ENCODE results near the gene CCDC106.
A peak's percentile ranks its signal among the peaks of the same experiment; 100 is the strongest.

CCDC106 gene

DNA sequence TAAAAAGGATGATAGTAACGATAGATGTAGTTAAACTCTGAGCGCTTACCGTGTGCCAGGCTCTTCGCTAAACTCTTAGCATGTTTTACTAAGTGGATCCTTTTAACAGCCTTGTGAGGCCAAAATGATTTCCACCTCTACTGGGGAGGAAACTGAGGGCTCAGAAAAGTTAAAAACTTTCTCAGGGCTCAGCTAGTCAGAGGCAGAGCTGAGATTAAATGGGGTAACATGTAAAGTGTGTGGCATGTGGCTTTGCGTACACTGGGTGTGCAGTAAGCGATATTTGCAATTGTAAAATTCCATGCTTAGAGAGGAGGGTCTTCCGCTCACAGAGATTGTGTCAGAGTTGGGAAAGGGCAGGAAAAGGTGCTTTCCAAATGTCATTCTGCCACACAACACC lies 8.5 kb downstream of the CCDC106 start:
- DNase-seq (no peak), ATAC-seq (replicated peaks) (no peak)
- Mint-ChIP-seq H3K9me3 (no peaks in the 10 kb centered on the region), H3K4me1 (peaks cover 32 to 56% of the 10 kb centered on the region in 2 donors), H3K4me3 (peak overlapping the region; percentile 90), H3K36me3 (peaks cover 38 to 48% of the 10 kb centered on the region in 2 donors), H3K27me3 (no peaks in the 10 kb centered on the region), H3K27ac (peak overlapping the region; percentile 99)

DNA sequence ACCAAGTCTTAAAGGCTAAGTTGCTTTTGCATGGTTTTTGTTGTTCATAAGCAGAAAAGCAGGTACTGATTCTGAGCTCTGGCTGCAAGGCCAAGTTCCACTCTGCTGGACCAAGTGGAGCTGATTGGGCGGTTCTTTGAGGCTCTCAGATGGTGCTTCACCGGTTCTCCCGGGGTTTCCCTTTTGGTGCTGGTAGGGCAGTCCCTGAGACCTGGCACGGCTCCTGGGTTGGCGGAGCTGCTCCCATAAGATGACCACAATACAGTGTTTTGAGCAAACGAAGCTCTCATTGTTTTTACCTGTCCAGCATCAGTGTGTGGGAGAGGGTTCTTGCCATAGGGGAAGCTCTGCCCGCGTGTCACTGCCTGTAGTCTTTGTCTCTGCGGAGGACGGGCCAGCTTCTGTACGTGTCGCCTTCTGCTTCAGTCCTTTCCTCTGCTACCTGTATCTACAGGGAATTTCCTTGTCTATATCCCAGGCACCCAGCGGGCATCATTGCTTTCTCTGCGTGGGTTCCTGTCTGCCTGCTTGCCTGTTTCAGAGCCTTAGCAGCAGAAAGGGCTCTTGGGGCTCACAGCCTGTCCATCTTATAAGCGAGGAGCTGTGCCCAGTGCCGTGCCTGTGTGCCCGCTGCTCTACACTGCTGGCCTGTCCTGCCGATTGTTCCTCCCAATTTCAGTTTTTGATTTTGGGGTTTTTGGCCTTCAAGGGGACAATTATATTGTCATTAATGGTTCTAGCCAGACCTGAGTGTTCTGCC lies 9.2 kb downstream of the CCDC106 start:
- peak overlapping the region; percentile 31 for H3K27ac Mint-ChIP-seq
- no peak for ATAC-seq (replicated peaks)
- peak overlapping the region; percentile 90 for H3K4me3 Mint-ChIP-seq
- no peaks in the 10 kb centered on the region for H3K27me3 Mint-ChIP-seq
- no peaks in the 10 kb centered on the region for H3K9me3 Mint-ChIP-seq
- H3K4me1 Mint-ChIP-seq, result peaks cover 31 to 56% of the 10 kb centered on the region in 2 donors
- DNase-seq, result no peak
- peaks cover 37 to 48% of the 10 kb centered on the region in 2 donors for H3K36me3 Mint-ChIP-seq

DNA sequence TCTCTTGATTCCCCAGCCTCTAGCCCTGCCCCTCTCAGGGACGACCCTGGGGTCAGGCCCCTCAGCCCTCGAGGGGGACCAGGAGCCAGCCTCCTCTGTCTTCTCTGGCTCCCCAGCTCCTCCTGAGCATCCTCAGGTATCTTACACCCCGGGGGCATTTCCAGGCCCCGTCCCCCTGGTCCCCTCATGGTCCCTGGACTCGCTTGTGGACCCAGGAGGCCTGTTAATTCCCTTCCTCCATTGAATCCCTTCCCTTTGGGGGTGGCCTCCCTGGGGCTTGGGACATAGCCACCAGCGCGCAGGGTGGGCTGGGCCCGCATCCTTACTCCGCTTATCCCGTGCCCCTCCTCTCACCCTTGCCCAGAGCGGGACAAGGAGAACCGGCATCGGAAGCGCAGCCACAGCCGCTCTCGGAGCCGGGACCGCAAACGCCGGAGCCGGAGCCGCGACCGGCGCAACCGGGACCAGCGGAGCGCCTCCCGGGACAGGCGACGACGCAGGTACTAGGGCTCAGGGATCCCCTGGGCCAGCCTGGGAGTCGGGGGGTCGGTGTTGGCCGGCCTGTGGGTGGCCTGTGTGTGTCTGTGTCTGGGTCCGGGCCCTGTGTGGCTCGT lies 10.9 kb downstream of the CCDC106 start:
- Mint-ChIP-seq H3K9me3 (no peaks in the 10 kb centered on the region), H3K4me3 (peak overlapping the region; percentile 57 to 63), H3K27ac (peak overlapping the region; percentile 94), H3K4me1 (peaks cover 40 to 68% of the 10 kb centered on the region in 2 donors), H3K36me3 (peaks cover 48 to 61% of the 10 kb centered on the region in 2 donors), H3K27me3 (no peaks in the 10 kb centered on the region)
- ATAC-seq (replicated peaks), result no peak
- no peak for DNase-seq

DNA sequence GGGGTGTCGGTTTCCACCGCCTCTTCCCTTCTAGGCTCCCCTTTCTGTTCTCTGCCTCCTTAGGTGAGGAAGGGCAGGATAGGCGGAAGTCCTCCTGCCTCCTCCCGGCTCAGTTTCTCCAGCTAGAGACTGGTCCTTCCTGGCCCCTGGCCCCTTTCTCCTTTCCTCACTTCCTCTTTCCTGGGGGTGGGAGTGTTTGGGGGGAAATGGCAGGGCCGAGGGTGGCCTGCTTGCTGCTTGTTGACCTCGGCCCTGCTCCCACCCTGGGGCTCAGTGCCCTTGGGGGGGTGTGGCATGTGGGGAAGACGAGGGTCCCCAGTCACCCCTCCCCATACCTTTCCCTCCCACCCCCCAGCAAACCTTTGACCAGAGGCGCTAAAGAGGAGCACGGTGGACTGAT lies 11.8 kb downstream of the CCDC106 start:
- no peak for DNase-seq
- Mint-ChIP-seq H3K27me3 (no peaks in the 10 kb centered on the region), H3K4me3 (peak overlapping the region; percentile 63 to 74), H3K4me1 (peaks cover 40 to 68% of the 10 kb centered on the region in 2 donors), H3K9me3 (no peaks in the 10 kb centered on the region), H3K27ac (peak overlapping the region; percentile 94), H3K36me3 (peaks cover 53 to 61% of the 10 kb centered on the region in 2 donors)
- no peak for ATAC-seq (replicated peaks)

DNA sequence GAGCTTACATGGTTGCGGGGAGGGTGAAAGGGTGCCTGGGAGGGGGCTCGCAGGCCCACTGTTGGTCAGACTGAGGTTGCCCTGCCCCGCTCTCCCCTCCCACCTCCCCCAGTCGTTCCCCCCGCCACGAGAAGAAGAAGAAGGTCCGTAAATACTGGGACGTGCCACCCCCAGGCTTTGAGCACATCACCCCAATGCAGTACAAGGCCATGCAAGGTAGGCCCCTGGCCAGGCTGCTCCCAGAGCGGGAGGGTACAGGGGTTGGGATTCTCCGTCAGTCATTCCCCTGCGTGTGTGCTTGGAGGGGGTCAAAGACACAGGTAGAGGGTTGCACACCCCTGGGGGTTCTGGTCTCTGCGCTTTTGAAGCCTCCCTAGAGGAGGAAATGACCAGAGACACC lies 12.4 kb downstream of the CCDC106 start:
- H3K4me3 Mint-ChIP-seq, result no peak overlapping the region
- H3K9me3 Mint-ChIP-seq, result no peaks in the 10 kb centered on the region
- H3K36me3 Mint-ChIP-seq, result peaks cover 52 to 60% of the 10 kb centered on the region in 2 donors
- H3K4me1 Mint-ChIP-seq, result peaks cover 40 to 68% of the 10 kb centered on the region in 2 donors
- DNase-seq (no peak), ATAC-seq (replicated peaks) (no peak)
- peak overlapping the region; percentile 67 for H3K27ac Mint-ChIP-seq
- H3K27me3 Mint-ChIP-seq, result no peaks in the 10 kb centered on the region

DNA sequence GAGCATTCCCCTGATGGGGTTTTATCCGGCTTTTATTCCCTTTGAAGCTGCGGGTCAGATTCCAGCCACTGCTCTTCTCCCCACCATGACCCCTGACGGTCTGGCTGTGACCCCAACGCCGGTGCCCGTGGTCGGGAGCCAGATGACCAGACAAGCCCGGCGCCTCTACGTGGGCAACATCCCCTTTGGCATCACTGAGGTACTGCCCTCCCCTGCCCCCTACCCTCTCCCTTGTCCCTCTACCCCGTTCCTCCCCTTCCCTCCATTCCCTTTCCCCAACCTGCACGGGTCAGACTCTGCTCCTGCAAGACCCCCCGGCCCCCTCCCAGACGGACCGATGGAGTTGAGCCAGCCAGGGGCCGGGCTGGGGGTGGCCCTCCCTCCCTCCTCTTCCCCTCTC lies 13.0 kb downstream of the CCDC106 start:
- no peaks in the 10 kb centered on the region for H3K9me3 Mint-ChIP-seq
- DNase-seq (no peak), ATAC-seq (replicated peaks) (no peak)
- H3K4me3 Mint-ChIP-seq, result no peak overlapping the region
- no peak overlapping the region for H3K27ac Mint-ChIP-seq
- H3K4me1 Mint-ChIP-seq, result peaks cover 37 to 69% of the 10 kb centered on the region in 2 donors
- peaks cover 50 to 57% of the 10 kb centered on the region in 2 donors for H3K36me3 Mint-ChIP-seq
- no peaks in the 10 kb centered on the region for H3K27me3 Mint-ChIP-seq

DNA sequence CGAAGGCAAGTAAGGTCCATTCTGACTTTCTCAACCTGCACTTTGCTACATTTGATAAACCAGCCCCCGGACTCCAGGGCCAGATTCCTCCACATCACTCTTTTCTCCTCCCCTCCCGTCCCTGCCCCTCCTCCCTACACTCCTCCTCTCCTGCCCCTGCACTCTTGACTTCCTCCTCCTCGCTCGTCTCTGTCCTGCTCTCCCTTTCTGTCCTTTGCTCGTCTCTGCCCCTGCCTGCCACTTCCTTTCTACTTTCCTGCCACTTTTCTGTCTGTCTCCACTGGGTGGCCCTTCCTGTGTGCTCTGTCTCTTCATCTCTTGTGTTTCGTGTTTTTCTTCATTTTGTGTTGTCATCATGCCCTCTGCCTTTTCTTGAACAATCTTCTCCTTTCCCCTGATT lies 13.8 kb downstream of the CCDC106 start:
- H3K27me3 Mint-ChIP-seq, result no peaks in the 10 kb centered on the region
- peaks cover 36 to 67% of the 10 kb centered on the region in 2 donors for H3K4me1 Mint-ChIP-seq
- H3K4me3 Mint-ChIP-seq, result peak overlapping the region in 1 of 2 donors; percentile 8
- no peaks in the 10 kb centered on the region for H3K9me3 Mint-ChIP-seq
- H3K27ac Mint-ChIP-seq, result peak overlapping the region; percentile 48
- peaks cover 49 to 61% of the 10 kb centered on the region in 2 donors for H3K36me3 Mint-ChIP-seq
- ATAC-seq (replicated peaks) (no peak), DNase-seq (no peak)

DNA sequence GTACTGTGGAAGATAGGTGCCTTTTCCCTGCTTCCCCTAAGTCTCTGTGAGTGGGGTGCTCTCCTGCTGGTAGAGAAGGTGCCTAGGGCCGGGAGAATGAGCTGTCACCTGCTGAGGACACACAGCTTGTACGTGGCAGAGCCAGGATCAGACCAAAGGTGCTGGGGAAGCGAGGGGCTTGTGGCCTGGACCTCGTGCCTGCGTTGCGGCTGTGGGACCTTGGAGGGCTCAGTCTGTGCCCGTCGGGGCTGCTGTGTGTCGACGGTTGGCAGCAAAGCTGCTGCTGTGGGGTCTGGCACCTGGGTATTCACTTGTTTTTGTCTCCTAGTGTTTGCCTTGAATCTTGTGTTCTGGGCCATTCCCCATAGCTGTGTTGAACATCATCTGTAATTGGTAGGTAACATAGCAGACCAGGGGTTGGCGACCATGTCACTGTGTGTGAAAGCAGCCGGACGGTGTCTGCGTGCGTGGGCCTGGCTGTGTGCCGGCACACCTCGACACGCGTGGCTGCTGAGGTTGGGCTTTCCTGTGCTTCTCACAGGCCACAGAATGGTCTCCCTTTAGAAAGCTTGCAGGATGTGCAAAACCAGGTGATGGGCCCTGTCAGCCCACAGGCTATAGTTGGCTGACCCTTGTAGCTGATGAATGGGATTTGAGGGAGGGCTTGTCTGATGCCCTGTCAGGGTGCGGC lies 16.0 kb downstream of the CCDC106 start:
- H3K4me3 Mint-ChIP-seq, result peak overlapping the region in 1 of 2 donors; percentile 13
- H3K4me1 Mint-ChIP-seq, result peaks cover 27 to 45% of the 10 kb centered on the region in 2 donors
- peaks cover 54 to 65% of the 10 kb centered on the region in 2 donors for H3K36me3 Mint-ChIP-seq
- H3K9me3 Mint-ChIP-seq, result no peaks in the 10 kb centered on the region
- no peak for DNase-seq
- H3K27ac Mint-ChIP-seq, result no peak overlapping the region
- no peaks in the 10 kb centered on the region for H3K27me3 Mint-ChIP-seq
- no peak for ATAC-seq (replicated peaks)

DNA sequence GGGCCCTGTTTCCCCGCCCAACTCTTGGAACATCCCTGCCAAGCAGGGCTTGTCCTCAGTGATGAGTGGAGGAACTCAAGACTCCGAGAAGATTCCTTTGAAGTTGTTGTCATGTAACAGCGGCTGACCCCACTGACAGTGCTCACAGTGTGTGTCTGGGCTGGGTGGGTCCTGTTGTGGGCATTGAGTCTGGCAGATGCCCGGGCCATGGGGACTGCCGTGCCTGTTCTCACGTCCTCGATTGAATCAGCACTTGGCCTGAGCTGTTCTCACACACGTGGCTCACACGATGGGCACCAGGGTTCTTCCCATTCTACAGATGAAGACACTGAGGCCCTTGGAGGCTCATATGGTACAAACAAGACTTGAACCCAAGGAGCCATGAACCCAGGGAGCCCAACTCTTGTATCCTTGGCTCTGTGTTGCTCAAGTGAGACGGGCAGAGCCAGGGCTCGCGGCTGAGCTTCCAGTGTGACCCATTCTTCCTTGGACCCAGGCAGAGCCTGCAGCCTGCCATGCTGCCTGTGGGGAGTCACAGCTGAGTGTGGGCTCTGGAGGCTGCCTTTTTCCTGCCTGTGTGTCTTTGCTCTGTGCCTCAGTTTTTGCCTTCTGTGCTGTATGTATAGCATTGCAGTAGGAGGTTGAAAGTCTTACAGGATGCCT lies 18.5 kb downstream of the CCDC106 start:
- DNase-seq (no peak), ATAC-seq (replicated peaks) (no peak)
- H3K4me1 Mint-ChIP-seq, result peaks cover 37 to 45% of the 10 kb centered on the region in 2 donors
- H3K27me3 Mint-ChIP-seq, result no peaks in the 10 kb centered on the region
- peaks cover 57 to 73% of the 10 kb centered on the region in 2 donors for H3K36me3 Mint-ChIP-seq
- no peaks in the 10 kb centered on the region for H3K9me3 Mint-ChIP-seq
- H3K4me3 Mint-ChIP-seq, result no peak overlapping the region
- H3K27ac Mint-ChIP-seq, result no peak overlapping the region

DNA sequence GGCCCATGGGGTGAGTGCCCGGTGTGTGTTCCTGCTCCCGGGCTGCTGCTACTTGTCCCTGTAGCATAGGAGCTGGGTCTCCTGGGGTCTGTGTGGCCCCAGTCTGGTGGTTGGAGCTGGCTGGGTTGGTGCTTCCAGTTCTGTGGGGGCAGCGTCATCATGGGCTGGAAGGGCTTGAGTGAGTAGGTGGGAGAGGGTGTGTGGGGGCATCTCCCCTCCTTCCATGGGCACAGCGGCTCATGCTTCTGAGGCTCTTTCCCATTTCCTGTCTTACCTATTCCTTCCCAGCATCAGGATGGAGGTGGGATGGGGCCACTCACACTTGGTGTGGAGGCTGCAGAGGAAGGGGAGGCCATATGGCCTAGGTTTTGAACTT lies 19.0 kb downstream of the CCDC106 start:
- Mint-ChIP-seq H3K9me3 (no peaks in the 10 kb centered on the region), H3K4me1 (peaks cover 36 to 43% of the 10 kb centered on the region in 2 donors), H3K27me3 (no peaks in the 10 kb centered on the region), H3K36me3 (peaks cover 54 to 71% of the 10 kb centered on the region in 2 donors), H3K4me3 (no peak overlapping the region), H3K27ac (no peak overlapping the region)
- no peak for DNase-seq
- no peak for ATAC-seq (replicated peaks)

DNA sequence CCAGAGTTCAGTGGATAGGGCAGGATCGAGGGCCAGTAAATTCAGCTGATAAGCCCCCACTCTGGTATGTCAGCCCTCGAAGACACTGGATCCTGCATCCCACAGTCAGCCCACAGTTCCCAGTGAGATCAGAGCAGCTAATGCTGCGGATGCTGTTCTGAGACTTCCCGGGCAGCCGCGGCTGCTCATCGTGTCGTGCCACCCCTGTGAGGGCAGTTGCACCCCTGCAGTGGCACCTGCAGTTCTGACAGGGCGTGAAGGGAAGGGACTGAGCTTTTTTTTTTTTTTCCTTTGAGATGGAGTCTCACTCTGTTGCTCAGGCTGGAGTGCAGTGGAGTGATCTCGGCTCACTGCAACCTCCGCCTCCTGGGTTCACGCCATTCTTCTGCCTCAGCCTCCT lies 19.5 kb downstream of the CCDC106 start:
- Mint-ChIP-seq H3K9me3 (no peaks in the 10 kb centered on the region), H3K27me3 (no peaks in the 10 kb centered on the region), H3K36me3 (peaks cover 55 to 70% of the 10 kb centered on the region in 2 donors), H3K27ac (no peak overlapping the region), H3K4me1 (peaks cover 38 to 41% of the 10 kb centered on the region in 2 donors), H3K4me3 (no peak overlapping the region)
- DNase-seq (no peak), ATAC-seq (replicated peaks) (no peak)

DNA sequence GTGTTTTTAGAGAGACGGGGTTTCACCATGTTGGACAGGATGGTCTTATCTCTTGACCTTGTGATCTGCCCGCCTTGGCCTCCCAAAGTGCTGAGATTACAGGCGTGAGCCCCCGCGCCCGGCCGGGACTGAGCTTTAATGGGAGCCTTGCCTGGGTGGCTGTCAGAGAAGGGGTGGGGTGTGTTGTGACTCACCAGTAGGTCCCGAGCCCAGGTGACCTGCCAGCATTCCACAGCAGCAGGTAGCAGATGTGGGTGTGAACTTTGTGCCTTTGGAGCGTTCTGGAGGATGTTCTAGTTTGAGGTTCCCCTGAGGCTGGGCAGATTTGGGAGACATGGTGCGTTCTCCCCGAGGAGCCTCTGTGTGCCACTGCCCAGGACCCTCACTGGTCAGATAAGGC lies 19.9 kb downstream of the CCDC106 start:
- Mint-ChIP-seq H3K9me3 (no peaks in the 10 kb centered on the region), H3K27me3 (no peaks in the 10 kb centered on the region), H3K4me3 (no peak overlapping the region), H3K36me3 (peaks cover 50 to 65% of the 10 kb centered on the region in 2 donors), H3K27ac (peak overlapping the region; percentile 25), H3K4me1 (peaks cover 34 to 36% of the 10 kb centered on the region in 2 donors)
- ATAC-seq (replicated peaks) (no peak), DNase-seq (no peak)

DNA sequence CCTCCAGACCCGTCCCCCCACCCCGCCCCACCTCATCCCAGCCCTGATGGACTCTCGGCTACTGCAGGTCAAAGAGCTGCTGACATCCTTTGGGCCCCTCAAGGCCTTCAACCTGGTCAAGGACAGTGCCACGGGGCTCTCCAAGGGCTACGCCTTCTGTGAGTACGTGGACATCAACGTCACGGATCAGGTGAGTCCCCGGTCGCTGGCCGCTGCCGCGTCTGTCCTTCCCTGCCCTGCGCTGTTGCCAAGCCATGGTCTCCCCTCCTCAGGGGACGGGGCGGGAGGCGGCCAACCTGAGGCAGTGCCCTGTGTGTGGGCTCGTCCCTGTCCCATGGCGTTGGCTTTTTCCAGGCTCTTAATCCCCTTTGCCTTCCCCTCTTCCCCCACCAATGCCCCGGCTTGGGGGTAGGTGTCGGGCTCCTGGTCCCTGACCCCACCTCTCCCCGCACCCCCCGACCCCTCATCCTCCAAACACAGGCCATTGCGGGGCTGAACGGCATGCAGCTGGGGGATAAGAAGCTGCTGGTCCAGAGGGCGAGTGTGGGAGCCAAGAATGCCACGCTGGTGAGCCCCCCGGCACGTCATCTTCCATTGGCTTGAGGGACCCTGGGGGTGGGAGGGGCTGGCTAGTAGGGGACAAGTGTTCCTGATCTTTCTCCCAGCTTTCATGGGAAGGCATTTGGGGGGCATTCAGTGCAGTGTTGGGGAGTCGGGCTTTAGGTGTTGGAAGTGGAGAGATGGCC lies 20.8 kb downstream of the CCDC106 start:
- H3K27ac Mint-ChIP-seq, result peak overlapping the region; percentile 31
- H3K4me1 Mint-ChIP-seq, result peaks cover 33 to 34% of the 10 kb centered on the region in 2 donors
- H3K9me3 Mint-ChIP-seq, result no peaks in the 10 kb centered on the region
- DNase-seq (no peak), ATAC-seq (replicated peaks) (no peak)
- H3K4me3 Mint-ChIP-seq, result no peak overlapping the region
- H3K27me3 Mint-ChIP-seq, result no peaks in the 10 kb centered on the region
- H3K36me3 Mint-ChIP-seq, result peaks cover 49 to 62% of the 10 kb centered on the region in 2 donors

Data from stimulated activated naive B cell treated with anti-CD40 and anti-IgM and Interleukin-4, amounts not matched to agents 10 μg/mL and 1 μg/mL and 100 μg/mL, for 72 hours (primary cell).